Loucy (cell line): ENCODE data around the gene SMAD7.

Experiments used
- EZH2phosphoT487 ChIP-seq: fragments of 200-600 bp; IDR thresholded peaks from 2 replicates; pipeline ENCODE4 v1.6.1; 2018; ENCODE audit warnings: antibody characterized with exemption, mild to moderate bottlenecking, moderate library complexity, borderline replicate concordance
- TF ChIP-seq, protein P1 (sequence below): fragments of 200-600 bp; sonication (generic); conservative IDR thresholded peaks from 2 replicates; pipeline ENCODE4 v1.5.1; 2014; ENCODE audit warnings: mild to moderate bottlenecking, antibody characterized with exemption, low read length

DNA sequence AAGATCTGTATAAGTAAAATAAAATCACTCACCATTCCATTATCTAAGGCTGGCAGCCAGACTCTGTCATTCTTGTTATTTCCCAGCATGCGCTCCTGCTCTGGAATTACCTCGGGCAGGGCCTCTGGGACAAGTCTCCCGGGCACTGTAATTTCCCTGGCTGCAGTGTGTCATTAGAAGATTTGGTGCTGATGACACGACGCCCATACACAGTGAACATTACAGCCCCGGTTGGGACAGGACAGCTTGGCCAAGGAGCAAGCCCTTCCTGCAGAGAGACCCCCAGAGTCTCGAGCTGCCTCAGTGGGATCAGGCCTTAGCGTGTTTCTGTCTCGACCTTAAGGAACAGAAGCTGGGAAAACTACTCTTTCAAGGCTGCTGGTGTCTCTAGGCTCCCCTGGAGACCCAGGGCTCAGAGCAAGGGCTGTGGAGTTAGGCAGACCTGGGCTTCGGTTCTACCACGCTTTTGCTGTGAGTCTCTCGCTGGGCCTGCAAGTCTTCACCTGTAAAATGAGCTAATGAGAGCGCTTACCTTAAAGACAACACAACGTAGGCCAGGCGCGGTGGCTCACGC lies 39.7 kb downstream of the SMAD7 start:
- TF ChIP-seq, protein P1, sequence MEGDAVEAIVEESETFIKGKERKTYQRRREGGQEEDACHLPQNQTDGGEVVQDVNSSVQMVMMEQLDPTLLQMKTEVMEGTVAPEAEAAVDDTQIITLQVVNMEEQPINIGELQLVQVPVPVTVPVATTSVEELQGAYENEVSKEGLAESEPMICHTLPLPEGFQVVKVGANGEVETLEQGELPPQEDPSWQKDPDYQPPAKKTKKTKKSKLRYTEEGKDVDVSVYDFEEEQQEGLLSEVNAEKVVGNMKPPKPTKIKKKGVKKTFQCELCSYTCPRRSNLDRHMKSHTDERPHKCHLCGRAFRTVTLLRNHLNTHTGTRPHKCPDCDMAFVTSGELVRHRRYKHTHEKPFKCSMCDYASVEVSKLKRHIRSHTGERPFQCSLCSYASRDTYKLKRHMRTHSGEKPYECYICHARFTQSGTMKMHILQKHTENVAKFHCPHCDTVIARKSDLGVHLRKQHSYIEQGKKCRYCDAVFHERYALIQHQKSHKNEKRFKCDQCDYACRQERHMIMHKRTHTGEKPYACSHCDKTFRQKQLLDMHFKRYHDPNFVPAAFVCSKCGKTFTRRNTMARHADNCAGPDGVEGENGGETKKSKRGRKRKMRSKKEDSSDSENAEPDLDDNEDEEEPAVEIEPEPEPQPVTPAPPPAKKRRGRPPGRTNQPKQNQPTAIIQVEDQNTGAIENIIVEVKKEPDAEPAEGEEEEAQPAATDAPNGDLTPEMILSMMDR = no peak
- TF ChIP-seq EZH2phosphoT487 = no peak
